Stimulated activated naive CD4-positive, alpha-beta T cell treated with Interleukin-2 at 50 U/mL for 16 hours (primary cell): ENCODE data around the gene COL25A1.

Experiments
- DNase-seq: peaks from one replicate; lab custom pipeline; 2025; lab: John Stamatoyannopoulos, UW

Gene COL25A1

DNA sequence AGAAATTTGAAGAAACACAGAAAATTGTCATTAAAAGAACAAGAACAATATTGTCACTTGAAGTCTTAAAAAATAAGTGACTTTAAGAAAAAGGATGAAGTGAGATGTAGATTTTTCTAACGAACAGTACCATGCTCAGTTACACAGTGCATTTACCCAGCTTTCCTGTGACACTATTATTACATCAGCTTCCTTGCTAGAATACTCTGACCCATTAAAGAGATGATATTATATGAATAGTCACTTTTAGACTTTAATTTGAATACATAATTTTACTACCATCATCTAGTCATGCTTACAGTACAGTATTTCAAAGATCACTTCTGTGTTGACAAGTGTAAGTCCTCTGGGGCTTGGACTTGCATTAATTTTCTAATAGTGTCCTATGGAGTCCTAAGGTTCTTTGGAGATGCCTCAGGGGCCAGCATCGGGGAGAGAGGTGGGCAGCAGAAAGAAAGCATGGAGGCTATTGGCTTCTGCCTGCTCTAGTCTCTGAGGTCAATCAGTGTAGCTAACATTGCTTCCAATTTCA lies 10.7 kb downstream of the COL25A1 start:
- DNase-seq = no peak

DNA sequence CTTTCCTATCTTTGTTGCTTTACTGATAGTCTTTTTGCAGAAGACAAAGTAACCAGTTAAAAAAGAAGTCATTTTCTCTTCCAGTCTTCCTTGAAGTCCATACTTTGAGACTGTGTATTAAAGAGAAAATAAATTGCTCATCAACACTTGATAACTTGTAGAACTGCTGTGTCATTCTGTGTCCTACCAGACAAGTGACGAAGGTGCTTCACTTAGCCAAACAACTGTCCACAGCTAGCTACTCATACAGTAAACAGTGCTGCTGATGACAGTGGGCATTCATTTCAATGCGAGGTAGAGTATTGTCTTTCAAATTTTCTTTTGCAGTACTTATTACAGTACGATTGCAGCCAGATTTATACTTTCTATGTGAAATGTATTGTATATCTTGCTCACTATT lies 11.5 kb downstream of the COL25A1 start:
- DNase-seq = no peak

DNA sequence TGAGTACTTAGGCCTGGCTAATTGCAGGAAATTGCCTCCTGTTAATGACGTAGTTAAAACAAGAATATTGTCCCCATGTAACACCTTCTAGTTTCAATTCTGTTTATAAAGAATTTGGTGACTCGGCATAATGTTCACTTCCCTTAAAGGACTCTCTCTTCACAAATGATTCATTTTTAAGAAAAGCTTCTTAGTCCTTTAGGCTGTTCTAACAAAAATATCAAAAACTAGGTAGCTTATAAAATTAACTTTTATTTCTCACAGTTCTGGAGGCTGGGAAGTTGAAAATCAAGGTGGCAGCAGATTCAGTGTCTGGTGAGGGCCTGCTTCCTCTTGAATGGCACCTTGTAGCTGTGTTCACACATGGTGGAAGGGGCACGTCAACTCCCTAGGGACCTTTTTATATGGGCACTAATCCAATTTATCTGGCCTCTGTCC lies 23.8 kb downstream of the COL25A1 start:
- no peak for DNase-seq

DNA sequence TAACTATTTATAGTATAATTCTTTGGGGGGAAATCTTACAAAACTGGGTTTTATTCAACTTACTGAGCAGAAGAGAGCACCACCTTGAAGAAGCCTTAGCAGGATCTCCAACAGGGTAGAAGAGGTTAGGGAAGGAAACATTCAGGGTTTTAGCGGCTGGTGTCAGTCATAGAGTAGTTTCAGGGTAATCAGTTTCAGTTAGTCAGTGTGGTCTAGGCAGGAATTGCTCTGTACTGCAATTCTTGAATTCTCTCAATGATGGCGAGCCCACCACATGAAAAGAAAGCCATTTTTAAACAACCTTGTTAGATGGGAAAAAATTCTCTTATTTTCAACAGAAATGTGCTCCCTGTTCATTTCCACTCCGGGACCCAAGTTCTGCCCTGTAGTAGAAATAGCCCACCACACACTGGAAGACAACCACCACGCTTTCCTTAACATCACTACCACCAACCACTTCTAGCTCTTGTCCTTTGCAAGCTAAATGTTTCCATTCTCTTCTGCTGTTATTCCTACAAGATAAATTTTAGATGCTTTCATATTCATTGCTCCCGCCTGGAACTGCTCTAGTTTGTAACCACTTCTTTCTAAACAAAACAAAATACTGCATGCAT lies 25.9 kb downstream of the COL25A1 start:
- DNase-seq = no peak

DNA sequence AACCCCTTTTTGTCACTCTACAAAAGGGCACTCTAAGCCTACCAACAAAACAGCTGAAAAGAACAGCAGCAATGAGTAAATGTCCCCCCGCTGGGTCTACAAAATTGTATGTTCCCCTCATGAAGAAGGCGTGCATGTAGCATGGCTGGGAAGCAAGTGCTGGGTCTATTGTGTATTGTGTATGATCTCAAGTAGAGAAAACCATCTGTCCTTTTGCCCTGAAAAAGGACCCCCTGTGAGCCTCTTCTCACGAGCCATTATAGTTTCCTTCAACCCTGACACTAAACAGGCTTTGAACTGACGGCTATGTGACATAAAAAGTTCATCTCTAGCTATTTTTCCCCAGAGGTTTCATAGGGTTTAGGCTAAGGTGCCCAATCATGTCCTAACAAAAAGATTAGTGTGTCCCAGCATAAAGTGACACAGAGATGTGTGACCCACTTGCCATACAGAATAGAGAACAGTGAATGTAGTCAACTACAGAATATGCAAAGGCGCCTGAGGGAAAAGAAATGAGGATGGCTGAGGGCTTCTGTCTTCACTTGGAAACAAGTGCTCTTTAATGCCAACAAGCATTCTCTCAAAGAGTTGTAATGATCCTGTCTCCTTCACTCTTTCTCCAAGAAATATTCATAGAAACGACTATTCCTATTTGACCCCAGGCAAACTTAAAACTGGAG lies 27.3 kb downstream of the COL25A1 start:
- no peak for DNase-seq

DNA sequence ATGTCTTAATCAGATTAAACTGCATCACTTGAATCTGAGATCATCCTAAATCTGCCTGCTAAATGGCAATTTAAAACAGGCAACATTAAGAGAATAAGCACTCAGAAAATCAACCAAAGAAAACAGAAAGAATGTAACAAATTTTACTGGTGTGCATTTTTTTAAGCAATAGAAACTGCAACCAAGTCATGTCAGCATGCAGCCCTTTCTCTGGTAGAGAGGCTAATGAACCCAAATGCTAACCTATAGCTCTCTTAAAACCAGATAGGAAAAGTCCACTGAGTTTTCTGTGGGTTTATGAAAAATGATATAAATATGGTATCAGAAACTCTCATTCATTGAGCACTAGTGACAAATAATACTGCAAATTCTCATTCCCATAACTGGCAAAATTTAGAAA lies 35.6 kb downstream of the COL25A1 start:
- DNase-seq = no peak

DNA sequence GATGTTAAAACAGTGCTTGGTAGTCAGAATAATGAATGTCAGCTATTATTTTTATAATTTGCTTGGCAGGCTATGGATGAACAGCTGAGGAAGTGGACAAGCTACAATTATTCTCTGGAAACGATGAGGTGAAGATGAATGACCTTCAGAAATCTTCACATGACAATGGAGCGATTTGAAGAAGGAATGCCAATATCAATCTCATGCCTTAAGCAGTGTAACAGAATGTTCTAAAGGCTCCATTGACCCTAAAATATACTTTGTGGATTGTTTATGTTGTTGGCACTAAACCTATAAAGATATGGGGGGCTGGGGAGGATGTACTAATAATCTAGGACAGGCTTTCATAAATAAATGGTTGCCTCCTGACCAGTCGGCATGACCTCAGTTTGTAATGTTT lies 36.2 kb downstream of the COL25A1 start:
- DNase-seq = no peak

DNA sequence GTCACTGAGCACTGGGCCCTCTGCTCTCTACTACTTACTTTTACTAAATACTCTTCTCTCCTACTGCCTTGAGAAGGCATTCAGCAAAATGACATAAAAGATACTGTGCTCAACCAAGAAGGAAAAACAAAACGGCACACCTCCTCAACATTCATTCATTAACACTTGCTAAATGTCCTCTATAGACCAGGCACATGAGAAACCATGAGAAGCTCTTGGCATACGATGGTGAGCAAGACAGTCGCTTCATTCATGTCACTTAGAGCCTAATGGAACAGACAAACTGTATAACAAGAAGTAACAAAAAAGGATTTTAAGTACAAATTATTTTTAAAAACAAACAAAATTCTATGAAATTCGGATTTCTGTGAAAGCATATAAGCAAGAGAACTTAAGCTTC lies 38.7 kb downstream of the COL25A1 start:
- DNase-seq = no peak

DNA sequence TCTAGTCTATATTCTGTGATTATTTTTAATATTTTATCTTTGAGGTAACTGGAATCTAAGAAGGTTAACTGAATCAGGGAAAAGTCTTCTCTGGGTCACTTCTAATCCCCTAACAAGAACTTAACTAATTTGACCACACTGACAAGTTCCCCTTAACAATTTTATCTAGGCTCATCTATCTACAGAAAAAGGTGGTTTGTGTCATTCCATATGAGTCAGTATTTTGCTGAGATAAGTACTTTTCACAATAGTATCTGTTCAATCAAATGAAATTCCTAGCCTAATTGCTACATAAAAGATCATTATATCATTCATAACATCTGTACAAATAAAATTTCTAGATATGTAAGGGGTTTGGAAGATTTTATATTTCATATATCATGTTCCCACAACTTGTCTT lies 45.6 kb downstream of the COL25A1 start:
- no peak for DNase-seq

DNA sequence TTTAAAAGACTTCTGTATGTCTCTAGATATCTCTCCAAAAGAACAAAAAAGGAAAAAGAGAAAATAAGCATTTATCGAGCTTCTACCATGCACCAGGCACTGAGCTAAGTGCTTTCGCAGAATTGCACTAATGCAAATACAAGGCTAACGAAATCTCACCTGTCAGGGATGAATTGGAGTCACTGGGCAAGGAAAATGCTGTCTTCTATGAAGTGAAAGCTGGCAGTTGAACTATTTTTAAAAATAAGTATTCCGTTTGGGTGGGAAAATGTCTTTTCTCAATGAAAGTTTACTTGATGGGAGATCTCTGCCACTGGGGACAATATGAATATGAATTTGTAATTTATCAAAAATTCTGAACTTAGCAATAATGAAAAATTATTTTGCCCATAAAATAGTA lies 47.6 kb downstream of the COL25A1 start:
- DNase-seq = no peak

DNA sequence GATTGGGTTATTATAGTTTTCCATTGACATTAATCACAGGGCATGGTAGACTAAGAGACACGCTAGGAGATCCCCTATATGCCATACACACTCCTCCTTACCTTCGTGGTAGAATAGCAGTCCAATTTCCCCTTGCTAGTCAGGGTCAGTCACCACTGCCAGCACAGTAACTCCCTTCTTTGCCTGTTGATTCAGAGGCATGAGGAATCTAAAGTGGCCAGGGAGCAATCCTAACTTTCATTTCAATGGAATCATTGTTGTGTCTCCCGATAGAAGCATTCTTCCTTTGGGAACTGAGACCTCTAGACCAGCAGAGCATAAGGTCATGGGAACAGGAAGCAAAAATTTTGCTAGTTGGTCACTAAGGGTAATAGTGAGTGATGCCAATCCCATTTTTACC lies 51.1 kb downstream of the COL25A1 start:
- no peak for DNase-seq

DNA sequence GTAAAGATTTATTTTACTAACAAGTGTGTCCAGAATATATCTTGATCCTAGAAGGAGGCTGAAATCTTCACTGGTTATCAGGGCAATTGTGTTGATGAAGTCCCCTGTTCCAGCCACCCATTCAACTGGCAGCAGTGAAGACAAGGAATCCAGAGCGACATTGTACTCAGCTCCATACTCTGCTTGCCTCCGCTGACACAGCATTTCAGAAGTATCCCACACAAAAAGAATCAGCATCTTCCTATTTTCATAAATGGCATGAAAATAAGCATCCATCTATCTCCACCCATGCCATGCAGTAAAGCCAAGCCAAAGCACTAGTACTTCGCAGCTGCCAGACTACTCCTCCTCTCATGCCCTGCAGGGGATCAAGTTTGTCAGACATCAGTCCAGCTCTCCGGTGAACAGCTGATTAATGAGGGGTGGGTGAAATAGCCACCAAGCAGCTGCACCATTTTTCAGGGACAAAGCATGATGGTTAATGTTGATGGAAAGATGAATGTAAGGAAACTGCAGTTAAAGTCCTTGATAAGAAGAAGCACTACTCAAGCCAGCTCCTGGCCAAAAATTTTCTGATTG lies 54.0 kb downstream of the COL25A1 start:
- DNase-seq = no peak

DNA sequence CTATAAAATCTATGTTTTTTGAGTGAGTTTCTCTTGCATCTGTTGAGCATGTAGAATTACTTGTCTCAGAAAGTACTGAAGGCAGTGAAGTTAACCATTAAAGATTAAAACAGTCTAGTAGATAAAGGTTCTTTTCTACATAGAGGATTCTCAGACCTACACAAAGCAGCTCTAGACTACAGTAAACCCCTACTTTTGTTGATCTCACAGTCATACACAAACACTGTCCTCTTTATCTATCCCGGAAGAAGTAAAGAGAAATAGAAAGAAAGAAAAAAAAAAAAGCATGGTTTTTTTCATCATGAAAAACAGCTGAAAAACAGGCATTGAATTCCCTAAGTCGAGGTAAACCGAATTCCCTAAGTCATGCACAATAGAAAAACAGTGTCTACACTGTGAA lies 58.6 kb downstream of the COL25A1 start:
- DNase-seq = no peak

DNA sequence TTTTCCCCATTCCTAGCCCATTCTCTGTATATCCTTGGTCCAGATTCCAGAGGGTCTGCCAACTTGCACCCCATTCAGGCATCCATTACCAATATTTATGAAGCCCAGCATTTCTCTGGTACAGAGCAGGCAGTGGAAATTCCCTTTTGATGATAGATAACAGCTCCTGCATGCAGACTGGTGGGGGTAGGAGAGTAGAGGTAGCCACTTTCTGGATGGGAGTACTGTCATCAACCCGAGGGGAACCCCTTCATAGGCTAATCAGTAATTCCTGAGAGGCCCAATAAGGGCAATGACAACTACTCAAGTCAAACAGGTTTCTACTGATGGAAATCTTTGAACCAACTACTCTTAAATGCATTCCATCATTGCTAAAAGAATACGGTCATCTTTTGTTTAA lies 63.7 kb downstream of the COL25A1 start:
- no peak for DNase-seq

DNA sequence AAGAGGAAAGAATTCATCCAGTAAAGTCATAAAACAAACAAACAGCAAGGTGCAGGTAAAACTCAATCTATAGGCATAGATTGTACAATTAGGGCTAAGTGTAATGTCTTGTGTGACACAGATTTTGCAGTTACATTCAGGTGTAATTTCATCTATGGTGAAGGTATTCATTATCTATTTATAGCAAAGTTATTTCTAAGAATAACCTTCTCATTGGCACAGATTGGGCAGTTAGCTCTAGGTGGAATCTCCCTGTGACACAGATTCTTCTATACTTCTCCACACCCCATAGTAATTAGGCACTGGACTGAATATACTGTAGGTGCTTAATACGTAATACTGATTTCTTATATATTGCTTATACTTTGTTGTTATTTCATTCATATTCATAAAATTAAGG lies 66.8 kb downstream of the COL25A1 start:
- DNase-seq = no peak

DNA sequence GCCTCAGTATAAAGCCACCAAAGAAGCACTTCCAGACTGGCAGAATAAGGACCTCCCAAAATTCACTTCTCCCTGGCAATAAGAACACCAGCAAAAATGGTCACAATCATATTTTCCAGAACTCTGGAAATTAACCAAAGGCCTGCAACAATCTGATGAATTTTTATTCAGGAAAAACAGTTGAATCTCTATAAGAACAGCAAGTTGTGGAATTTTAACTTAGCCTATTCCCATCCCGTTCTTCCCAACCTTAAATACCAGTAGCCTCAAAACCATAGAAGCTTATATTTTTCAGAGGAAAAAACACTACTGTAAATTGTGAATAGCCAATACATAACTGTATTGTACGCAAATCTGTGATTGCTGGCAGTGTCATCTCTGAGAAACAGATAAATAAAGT lies 67.9 kb downstream of the COL25A1 start:
- no peak for DNase-seq

DNA sequence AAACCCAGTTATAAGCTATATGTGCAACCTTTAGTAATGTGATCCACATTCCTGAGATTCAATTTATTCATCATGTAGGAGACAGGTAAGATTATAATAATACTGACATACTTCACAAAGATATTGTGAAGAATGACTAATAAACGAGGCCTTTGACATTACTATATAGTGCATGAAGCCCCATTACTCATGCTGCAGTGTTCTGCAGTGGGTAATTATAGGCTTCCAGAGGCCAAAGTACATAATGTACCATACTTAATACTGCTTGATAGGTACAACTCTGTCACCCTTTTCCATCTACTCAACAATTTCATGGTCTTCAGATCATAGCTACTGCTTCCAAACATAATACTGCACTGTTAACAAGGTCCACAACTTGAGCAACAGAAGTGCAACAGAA lies 68.9 kb downstream of the COL25A1 start:
- DNase-seq = no peak

DNA sequence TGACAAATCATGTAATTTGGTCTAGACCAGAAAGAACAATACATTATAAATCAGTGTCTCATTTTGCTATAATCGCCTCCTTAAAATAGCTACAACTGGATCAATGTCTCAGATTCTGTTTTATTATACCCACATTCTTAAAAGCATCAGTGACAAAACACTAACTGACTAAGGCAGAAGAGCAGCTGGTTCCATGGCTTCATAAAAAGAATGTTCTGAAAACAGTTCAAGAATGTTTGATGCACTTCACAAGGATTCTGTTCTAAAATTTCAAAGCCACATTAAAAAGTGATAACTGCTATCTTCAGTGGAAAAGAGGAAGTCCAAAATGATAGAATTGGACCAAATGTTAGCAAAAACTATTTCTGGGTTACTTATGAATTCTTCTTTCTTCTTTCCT lies 69.8 kb downstream of the COL25A1 start:
- no peak for DNase-seq

DNA sequence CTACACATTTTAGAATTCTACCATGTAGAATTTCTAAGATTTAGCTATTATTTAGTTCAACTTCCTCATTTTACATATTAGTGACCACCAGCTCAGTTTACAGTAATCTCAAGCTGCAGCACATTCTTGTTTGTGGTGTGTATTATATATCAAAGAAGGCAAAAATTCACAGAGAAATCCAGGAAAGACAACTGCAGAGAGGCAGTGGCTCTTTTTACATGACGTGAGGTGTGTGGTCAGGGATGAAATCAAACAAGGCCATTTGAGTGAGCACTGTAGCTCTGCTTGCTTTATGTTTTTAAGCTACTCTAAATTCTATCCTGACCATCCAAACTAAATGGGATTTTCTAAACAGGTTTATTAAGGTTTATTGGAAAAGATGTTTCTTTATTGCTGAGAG lies 71.1 kb downstream of the COL25A1 start:
- no peak for DNase-seq

DNA sequence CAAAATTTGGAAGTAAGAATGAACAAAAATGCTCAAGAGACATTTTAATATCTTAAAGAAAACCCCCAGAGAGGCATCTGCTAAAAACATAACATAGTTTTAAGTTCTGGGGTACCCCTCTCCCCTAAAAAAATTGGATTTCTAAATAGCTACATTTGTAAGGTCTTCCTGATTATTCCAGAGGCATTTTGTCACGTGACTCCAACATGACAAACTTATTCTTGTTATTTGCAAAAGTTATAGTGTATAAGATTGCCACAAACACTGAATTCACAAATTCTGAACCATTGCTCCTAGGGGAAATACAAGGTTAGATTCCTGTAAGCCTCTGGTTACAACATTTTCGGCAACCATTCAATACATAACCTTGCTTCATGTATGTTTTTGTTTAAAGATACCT lies 73.4 kb downstream of the COL25A1 start:
- no peak for DNase-seq

DNA sequence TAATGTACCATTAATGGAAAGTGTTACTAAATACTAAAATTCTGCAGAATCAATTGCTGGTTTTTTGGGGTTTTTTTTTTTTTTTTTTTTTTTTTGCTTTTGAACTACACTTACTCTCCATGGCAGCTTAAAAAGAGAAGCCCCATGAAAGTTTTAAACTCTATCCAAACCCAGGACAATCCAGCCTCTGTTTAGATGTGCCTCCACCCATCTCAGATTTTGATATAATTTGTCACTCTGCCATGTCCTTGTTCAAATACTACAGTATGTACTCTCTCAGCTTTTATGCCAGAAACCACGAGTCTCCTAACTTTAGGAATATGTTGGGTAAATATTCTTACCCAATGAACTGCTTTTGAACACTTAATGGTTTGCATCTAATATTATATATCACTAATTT lies 84.2 kb downstream of the COL25A1 start:
- no peak for DNase-seq

DNA sequence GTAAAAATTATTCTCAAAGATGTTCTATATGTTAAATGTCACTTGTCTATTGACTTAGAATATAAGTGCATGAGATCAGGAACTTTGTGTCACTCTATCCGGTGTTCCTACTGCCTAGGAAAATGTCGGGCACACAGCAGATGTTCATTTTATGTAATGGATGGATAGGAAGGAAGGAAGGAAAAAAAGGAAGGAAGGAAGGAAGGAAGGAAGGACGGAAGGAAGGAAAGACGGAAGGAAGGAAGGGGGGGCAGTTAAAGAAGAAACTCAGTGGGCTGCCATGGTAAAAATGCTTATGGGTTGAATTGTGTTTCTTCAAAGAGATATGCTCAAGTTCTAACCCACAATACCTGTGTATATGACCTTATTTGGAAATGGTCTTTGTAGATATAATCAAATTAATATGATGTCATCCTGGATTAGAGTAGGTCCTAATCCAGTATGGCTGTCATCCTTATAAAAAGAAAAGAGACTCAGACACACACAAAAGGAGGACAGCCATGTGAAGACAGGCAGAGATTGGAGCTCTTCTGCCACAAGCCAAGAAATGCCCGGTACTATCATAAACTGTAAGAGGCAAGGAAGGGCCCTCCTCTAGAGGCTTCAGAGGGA lies 86.3 kb downstream of the COL25A1 start:
- no peak for DNase-seq

DNA sequence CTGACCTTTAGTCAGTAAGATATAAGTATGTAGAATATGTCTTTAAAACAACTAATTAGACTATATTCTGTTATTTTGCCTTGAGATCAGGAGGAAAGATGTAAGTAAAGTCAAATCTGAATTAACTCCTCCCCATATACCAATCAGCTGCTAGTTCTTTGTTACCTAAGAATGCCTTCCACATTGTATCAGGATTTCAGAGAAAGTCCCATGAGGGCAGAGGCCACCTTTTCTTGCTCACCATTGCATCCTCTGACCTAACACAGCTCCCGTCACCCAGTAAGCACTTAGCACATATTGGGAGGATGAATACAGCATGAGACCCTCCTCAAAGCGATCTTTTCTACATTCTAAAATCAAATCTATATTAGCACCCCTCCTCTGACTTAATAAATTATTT lies 87.0 kb downstream of the COL25A1 start:
- no peak for DNase-seq
